Upper lobe of left lung (tissue), 6 donors: ENCODE data around the gene SLC25A15. TPM values are rescaled to one million over a fixed set of nuclear protein-coding genes. Genes with fewer than 3 reads are reported as not detected.
"Not testable (repeated sequence)": the region's sequence is repeated elsewhere in the genome, so short reads cannot be mapped to it uniquely, and the experiment has no call there.

Experiments
- ATAC-seq, 2 donors: fragments of 200-7000 bp; cut with Tn5 transposase; one replicate each; pipeline ENCODE4 v1.9.1; 2022; ENCODE audit warnings: mild to moderate bottlenecking in 2 of 2, moderate library complexity in 2 of 2; ENCODE audit not compliant: low FRiP score in 2 of 2
- DNase-seq, 2 donors: peaks; one replicate each; pipeline ENCODE4 v3.0.0-alpha.2; 2019 to 2020
- H3K27ac ChIP-seq, 4 donors: fragments of 200-600 bp; sonication (generic); one replicate each; pipeline ENCODE4 v1.5.1; 2016 to 2019
- H3K27me3 ChIP-seq, 4 donors: fragments of 200-600 bp; sonication (generic); one replicate each; pipeline ENCODE4 v1.5.1; 2017 to 2019
- H3K36me3 ChIP-seq, 4 donors: fragments of 200-600 bp; sonication (generic); one replicate each; pipeline ENCODE4 v1.5.1; 2016 to 2019
- H3K4me1 ChIP-seq, 4 donors: fragments of 200-600 bp; sonication (generic); one replicate each; pipeline ENCODE4 v1.5.1; 2018 to 2019
- H3K4me3 ChIP-seq, 4 donors: fragments of 200-600 bp; sonication (generic); one replicate each; pipeline ENCODE4 v1.5.1; 2017 to 2019; ENCODE audit warnings: mild to moderate bottlenecking in 2 of 4, moderate library complexity in 1 of 4
- H3K9me3 ChIP-seq, 4 donors: fragments of 200-600 bp; sonication (generic); one replicate each; pipeline ENCODE4 v1.5.1; 2018 to 2019
- EP300 ChIP-seq, 4 donors: sonication (generic); formaldehyde crosslinking; IDR thresholded peaks; one replicate each; pipeline ENCODE4 v1.5.1; 2017; ENCODE audit warnings: antibody characterized with exemption in 4 of 4, control low read depth in 2 of 4
- POLR2A ChIP-seq, 4 donors: fragments of 450-650 bp; IDR thresholded peaks; one replicate each; pipeline ENCODE4 v1.5.1; 2016 to 2017; ENCODE audit warnings: antibody characterized with exemption in 4 of 4, mild to moderate bottlenecking in 2 of 4
- POLR2AphosphoS5 ChIP-seq, 2 donors: sonication (generic); formaldehyde crosslinking; IDR thresholded peaks; one replicate each; pipeline ENCODE4 v1.5.1; 2017; ENCODE audit warnings: antibody characterized with exemption in 2 of 2
- WGBS, 2 donors: methylation state at CpG; one replicate each; pipeline ENCODE4 v1.1.5; 2017 to 2018; 5-methylcytosine and 5-hydroxymethylcytosine counted together
- total RNA-seq, 6 donors: library from RNA; depleted of rRNA in 4 of 6; stranded (reverse); fragments of >200 nt in 4 of 6; gene quantifications; one replicate each; pipeline versions ENCODE4 v1.1.0 to v1.2.1, GENCODE V29; 2016 to 2021
- TF ChIP-seq, protein P1 (sequence below), 6 experiments: fragments of 450-650 bp in 4 of 6; fragments of 200-600 bp in 2 of 6; sonication (generic) in 2 of 6; IDR thresholded peaks; one replicate each; pipeline ENCODE4 v1.5.1; 2016 to 2019; ENCODE audit warnings: antibody characterized with exemption in 6 of 6
- donor health status: DM: no; HTN: no; CAD: no; lungs with moderate emphysema.
- donor health status: DM: no; HTN: yes; CAD: no; lungs with severe emphysema.

SLC25A15 gene
- total RNA-seq, 6 donors from 2014 or later, result 4.7 to 9.9 (median 5.8) TPM; not detected in 1

- Histone ChIP-seq H3K4me1 (peaks cover 6 to 14% (median 9%) of the 10 kb centered on the region in 4 donors), H3K27ac (no peak overlapping the region), H3K27me3 (no peaks in the 10 kb centered on the region), H3K9me3 (no peaks in the 10 kb centered on the region), H3K4me3 (no peak overlapping the region), H3K36me3 (no peaks in the 10 kb centered on the region)
- ATAC-seq, result no peak
- no peak for DNase-seq
- TF ChIP-seq, protein P1, sequence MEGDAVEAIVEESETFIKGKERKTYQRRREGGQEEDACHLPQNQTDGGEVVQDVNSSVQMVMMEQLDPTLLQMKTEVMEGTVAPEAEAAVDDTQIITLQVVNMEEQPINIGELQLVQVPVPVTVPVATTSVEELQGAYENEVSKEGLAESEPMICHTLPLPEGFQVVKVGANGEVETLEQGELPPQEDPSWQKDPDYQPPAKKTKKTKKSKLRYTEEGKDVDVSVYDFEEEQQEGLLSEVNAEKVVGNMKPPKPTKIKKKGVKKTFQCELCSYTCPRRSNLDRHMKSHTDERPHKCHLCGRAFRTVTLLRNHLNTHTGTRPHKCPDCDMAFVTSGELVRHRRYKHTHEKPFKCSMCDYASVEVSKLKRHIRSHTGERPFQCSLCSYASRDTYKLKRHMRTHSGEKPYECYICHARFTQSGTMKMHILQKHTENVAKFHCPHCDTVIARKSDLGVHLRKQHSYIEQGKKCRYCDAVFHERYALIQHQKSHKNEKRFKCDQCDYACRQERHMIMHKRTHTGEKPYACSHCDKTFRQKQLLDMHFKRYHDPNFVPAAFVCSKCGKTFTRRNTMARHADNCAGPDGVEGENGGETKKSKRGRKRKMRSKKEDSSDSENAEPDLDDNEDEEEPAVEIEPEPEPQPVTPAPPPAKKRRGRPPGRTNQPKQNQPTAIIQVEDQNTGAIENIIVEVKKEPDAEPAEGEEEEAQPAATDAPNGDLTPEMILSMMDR (IDR thresholded peaks at IDR 0.05), result no peak
- TF ChIP-seq POLR2A (IDR thresholded peaks at IDR 0.05) (no peak), POLR2AphosphoS5 (IDR thresholded peaks at IDR 0.05) (no peak), EP300 (IDR thresholded peaks at IDR 0.05) (no peak)
- 86 to 93% methylated on average over 5 of the region's 5 CpGs for WGBS, 2 donors
Measured at GRCh38 chr13:40779796-40780285, 9.6 kb upstream of the SLC25A15 start.

DNA sequence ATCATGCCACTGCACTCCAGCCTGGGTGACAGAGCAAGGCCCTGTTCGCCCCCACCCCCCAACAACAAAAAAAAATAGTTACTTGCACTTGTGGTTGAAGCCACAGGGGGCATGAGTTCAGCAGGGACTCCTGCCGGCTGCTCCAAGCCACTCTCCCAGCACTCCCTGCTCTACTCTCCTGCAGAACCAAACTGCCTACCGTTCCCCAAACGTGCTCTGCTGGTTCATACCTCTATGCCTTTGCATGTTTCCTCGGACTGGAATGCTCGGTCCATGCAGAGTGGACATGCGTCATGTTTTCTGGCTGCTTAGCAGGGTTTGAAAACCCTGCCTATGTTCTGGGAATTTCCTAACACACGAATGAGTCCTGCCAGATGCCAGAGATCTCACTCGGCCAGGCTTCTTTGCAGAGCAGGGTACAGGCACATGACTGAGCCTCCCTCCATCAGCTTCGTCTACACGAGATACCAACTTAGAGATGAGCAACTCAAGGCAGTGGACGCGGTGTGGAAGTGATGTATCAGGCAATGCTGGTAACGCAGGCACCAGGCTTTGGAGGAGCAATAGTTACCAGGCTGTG is 8.5 kb upstream of the SLC25A15 start:
- no peaks in the 10 kb centered on the region for H3K9me3 ChIP-seq
- H3K4me1 ChIP-seq, result peaks cover 6 to 14% (median 9%) of the 10 kb centered on the region in 4 donors
- no peak overlapping the region for H3K4me3 ChIP-seq
- no peaks in the 10 kb centered on the region for H3K27me3 ChIP-seq
- no peak overlapping the region for H3K27ac ChIP-seq
- no peak for TF ChIP-seq EP300 (IDR thresholded peaks at IDR 0.05)
- TF ChIP-seq, protein P1 (IDR thresholded peaks at IDR 0.05), result no peak
- no peak for TF ChIP-seq POLR2AphosphoS5 (IDR thresholded peaks at IDR 0.05)
- TF ChIP-seq POLR2A (IDR thresholded peaks at IDR 0.05), result no peak
- no peak for DNase-seq
- WGBS, 2 donors, result 73 to 79% methylated on average over 12 to 14 of the region's 14 CpGs
- no peak for ATAC-seq
- H3K36me3 ChIP-seq, result no peaks in the 10 kb centered on the region

GRCh38 chr13:40781717-40782116 is 7.7 kb upstream of the SLC25A15 start:
- TF ChIP-seq, protein P1 (IDR thresholded peaks at IDR 0.05), result no peak
- no peak overlapping the region for H3K4me3 ChIP-seq
- 72 to 79% methylated on average over 11 of the region's 11 CpGs for WGBS, 2 donors
- H3K36me3 ChIP-seq, result no peaks in the 10 kb centered on the region
- no peaks in the 10 kb centered on the region for H3K9me3 ChIP-seq
- H3K4me1 ChIP-seq, result peaks cover 6 to 11% (median 8%) of the 10 kb centered on the region in 4 donors
- H3K27me3 ChIP-seq, result no peaks in the 10 kb centered on the region
- ATAC-seq (no peak), DNase-seq (no peak)
- no peak overlapping the region for H3K27ac ChIP-seq

- not testable (repeated sequence) for H3K27me3 ChIP-seq, H3K27ac ChIP-seq, H3K36me3 ChIP-seq, H3K4me3 ChIP-seq, H3K9me3 ChIP-seq, H3K4me1 ChIP-seq, DNase-seq, ATAC-seq
- WGBS, 2 donors, result 93 to 100% methylated on average over 1 of the region's 1 CpG
Measured at GRCh38 chr13:40782971-40783370, 6.4 kb upstream of the SLC25A15 start.

DNA sequence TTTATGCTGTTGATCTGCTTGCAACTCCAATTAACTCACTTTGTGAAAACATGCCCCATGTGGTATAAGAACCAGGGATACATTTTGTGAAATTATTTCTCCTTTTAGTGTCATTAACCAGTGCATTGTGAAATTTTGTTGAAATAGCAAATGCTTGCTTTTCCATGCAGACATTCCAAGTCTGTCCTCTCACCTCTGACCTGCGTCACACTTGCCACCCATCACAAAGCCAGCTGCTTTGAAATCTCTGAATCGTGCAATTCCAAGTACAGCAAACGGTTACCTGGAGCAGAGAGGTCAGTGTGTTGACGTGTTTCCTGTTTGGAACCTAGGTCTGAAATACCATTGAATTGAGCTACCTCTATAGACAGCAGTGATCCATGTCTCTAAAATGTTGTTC is 4.9 kb upstream of the SLC25A15 start:
- Histone ChIP-seq H3K36me3 (no peaks in the 10 kb centered on the region), H3K27me3 (no peaks in the 10 kb centered on the region), H3K4me1 (peaks cover 4 to 7% (median 6%) of the 10 kb centered on the region in 4 donors), H3K9me3 (no peaks in the 10 kb centered on the region), H3K4me3 (no peak overlapping the region), H3K27ac (no peak overlapping the region)
- TF ChIP-seq EP300 (IDR thresholded peaks at IDR 0.05) (no peak), POLR2A (IDR thresholded peaks at IDR 0.05) (no peak), POLR2AphosphoS5 (IDR thresholded peaks at IDR 0.05) (no peak)
- TF ChIP-seq, protein P1 (IDR thresholded peaks at IDR 0.05), result no peak
- ATAC-seq (no peak), DNase-seq (no peak)
- 81 to 87% methylated on average over 4 of the region's 4 CpGs for WGBS, 2 donors
